ENCODE data around the gene PGAP3. TPM values are rescaled to one million over a fixed set of nuclear protein-coding genes. Genes with fewer than 3 reads are reported as not detected.
A peak's percentile ranks its signal among the peaks of the same experiment; 100 is the strongest.

Gene PGAP3
- total RNA-seq, 1 donor from 2014 or later = 17.7 TPM

DNA sequence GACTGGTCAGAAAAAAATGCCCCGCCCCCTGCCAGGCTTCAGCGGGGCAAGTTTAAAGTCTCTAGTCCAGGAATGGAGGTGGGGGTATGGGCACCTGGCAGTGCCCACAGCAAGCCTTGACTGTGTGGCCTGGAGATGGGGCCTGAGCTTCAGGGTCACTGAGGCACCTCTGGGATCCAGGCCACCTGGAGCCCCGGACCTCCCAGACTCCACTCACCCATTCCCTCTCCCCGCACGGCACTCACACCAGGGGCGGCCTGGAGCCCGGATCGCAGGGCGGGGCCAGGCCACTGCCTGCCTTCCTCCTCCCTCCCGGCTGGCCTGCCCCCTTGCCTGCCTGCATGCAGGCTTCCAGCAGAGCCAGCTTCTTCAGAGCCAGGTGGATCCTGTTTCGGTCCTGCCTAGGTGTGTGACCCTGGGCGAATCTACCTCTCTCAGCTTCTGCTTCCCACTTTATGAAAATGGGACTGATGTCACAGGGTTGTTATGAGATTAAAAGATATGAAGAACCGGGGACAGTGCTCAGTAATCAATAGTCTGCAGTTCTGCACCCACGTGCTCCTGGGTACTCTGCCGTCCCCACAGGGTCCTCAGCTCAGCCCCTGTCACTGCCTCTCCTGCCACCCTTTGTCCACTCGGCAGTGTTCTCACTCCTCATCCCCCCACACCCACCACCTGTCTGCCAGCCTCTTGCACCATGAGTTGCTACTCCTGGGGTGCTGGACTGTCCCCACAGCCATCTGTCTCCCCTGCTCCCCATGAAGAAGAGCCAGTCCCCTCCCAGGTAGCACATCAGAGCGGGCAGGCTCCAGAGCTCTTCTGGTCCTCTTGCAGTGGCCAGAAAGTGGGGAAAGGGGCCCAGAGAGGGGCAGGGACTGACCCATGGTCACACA lies 23.9 kb downstream of the PGAP3 start:
- DNase-seq (ENCODE audit: extremely low spot score in 2 of 2) = no peak
- Histone ChIP-seq H3K36me3 (peaks cover 0 to 26% of the 10 kb centered on the region in 2 donors), H3K27ac (no peak overlapping the region), H3K27me3 (no peaks in the 10 kb centered on the region), H3K4me3 (no peak overlapping the region), H3K9me3 (no peaks in the 10 kb centered on the region), H3K4me1 (peaks cover 77% of the 10 kb centered on the region)
- intact Hi-C loops (cut with DNase I) = no loop called here
- TF ChIP-seq POLR2AphosphoS5 (IDR thresholded peaks at IDR 0.05; ENCODE audit: insufficient read depth in 1 of 2, low read depth in 1 of 2) (no peak), POLR2A (IDR thresholded peaks at IDR 0.05) (no peak), CTCF (IDR thresholded peaks at IDR 0.05) (no peak)

DNA sequence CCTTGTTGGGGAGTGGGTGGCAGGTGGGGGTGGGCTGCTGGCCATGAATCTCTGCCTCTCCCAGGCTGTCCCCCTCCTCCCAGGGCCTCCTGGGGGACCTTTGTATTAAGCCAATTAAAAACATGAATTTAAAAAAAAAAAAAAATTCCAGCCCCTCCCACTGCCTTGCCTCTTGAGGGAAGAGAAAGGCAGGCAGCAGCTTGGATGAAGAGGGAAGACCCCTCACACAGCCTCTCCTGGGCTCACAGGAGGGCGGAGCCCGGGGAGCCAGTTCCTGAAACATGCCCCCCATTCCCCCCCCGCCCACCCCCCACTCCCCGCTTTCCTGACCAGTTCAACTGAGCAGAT lies 24.5 kb downstream of the PGAP3 start:
- TF ChIP-seq POLR2A (IDR thresholded peaks at IDR 0.05) = no peak
- TF ChIP-seq POLR2AphosphoS5 (IDR thresholded peaks at IDR 0.05; ENCODE audit: insufficient read depth in 1 of 2, low read depth in 1 of 2) = no peak
- TF ChIP-seq CTCF (IDR thresholded peaks at IDR 0.05) = no peak
- no peaks in the 10 kb centered on the region for H3K27me3 ChIP-seq
- no peaks in the 10 kb centered on the region for H3K9me3 ChIP-seq
- intact Hi-C loops (cut with DNase I) = no loop called here
- peaks cover 0 to 28% of the 10 kb centered on the region in 2 donors for H3K36me3 ChIP-seq
- no peak for DNase-seq (ENCODE audit: extremely low spot score in 2 of 2)
- H3K27ac ChIP-seq = peak overlapping the region; percentile 6
- no peak overlapping the region for H3K4me3 ChIP-seq
- H3K4me1 ChIP-seq = peaks cover 71% of the 10 kb centered on the region

GRCh38 chr17:39662551-39663339 lies 25.1 kb downstream of the PGAP3 start:
- TF ChIP-seq POLR2A (IDR thresholded peaks at IDR 0.05) = no peak
- TF ChIP-seq CTCF (IDR thresholded peaks at IDR 0.05) = no peak
- no peak for TF ChIP-seq POLR2AphosphoS5 (IDR thresholded peaks at IDR 0.05; ENCODE audit: insufficient read depth in 1 of 2, low read depth in 1 of 2)
- Histone ChIP-seq H3K27me3 (no peaks in the 10 kb centered on the region), H3K27ac (peak overlapping the region; percentile 6), H3K4me3 (no peak overlapping the region), H3K9me3 (no peaks in the 10 kb centered on the region), H3K4me1 (peaks cover 65% of the 10 kb centered on the region), H3K36me3 (peaks cover 0 to 31% of the 10 kb centered on the region in 2 donors)
- intact Hi-C loops (cut with DNase I) = no loop called here
- DNase-seq (ENCODE audit: extremely low spot score in 2 of 2) = no peak

GRCh38 chr17:39661744-39662541 lies 25.9 kb downstream of the PGAP3 start:
- intact Hi-C loops (cut with DNase I) = no loop called here
- Histone ChIP-seq H3K9me3 (no peaks in the 10 kb centered on the region), H3K4me1 (peaks cover 57% of the 10 kb centered on the region), H3K27me3 (no peaks in the 10 kb centered on the region), H3K4me3 (no peak overlapping the region), H3K27ac (peak overlapping the region; percentile 32), H3K36me3 (peaks cover 0 to 32% of the 10 kb centered on the region in 2 donors)
- no peak for DNase-seq (ENCODE audit: extremely low spot score in 2 of 2)
- TF ChIP-seq CTCF (IDR thresholded peaks at IDR 0.05) (no peak), POLR2AphosphoS5 (IDR thresholded peaks at IDR 0.05; ENCODE audit: insufficient read depth in 1 of 2, low read depth in 1 of 2) (no peak), POLR2A (IDR thresholded peaks at IDR 0.05) (no peak)

Data from vagina (tissue), 2 donors.